Prostate gland (tissue), 2 donors: ENCODE data around the gene KRTAP5-3.

ENCODE experiments used
- POLR2AphosphoS5 ChIP-seq: sonication (generic); formaldehyde crosslinking; IDR thresholded peaks from one replicate; pipeline ENCODE4 v1.6.1; 2017; ENCODE audit warnings: antibody characterized with exemption
- TF ChIP-seq, protein P1 (sequence below), 4 experiments: fragments of 200-600 bp in 2 of 4; fragments of 450-650 bp in 2 of 4; sonication (generic) in 2 of 4; IDR thresholded peaks; 1 replicate in 3 of 4; 2 replicates in 1 of 4; pipeline ENCODE4 v1.5.1; 2016 to 2019; ENCODE audit warnings: antibody characterized with exemption in 4 of 4, mild to moderate bottlenecking in 2 of 4, moderate library complexity in 2 of 4

DNA sequence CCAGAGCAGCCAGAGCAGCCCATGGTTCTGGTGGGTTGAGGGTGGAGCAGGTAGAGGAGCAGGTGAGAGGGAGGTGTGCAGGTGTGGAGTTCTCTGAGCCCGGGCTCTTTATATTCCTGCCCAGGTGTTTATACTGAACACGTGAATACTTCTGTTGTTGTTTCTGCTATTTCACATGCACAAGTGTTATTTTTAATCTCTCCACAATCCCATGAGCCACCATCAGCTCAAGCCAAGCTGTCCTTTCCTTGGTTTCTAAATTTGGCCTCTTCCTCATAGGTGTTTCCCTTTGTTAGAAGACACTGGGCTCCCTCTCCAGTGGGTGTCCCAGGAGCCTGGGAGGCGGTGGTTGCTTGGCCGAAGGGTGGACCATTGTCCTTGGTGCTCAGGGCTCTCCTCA lies at the start of gene KRTAP5-3:
- TF ChIP-seq, protein P1, sequence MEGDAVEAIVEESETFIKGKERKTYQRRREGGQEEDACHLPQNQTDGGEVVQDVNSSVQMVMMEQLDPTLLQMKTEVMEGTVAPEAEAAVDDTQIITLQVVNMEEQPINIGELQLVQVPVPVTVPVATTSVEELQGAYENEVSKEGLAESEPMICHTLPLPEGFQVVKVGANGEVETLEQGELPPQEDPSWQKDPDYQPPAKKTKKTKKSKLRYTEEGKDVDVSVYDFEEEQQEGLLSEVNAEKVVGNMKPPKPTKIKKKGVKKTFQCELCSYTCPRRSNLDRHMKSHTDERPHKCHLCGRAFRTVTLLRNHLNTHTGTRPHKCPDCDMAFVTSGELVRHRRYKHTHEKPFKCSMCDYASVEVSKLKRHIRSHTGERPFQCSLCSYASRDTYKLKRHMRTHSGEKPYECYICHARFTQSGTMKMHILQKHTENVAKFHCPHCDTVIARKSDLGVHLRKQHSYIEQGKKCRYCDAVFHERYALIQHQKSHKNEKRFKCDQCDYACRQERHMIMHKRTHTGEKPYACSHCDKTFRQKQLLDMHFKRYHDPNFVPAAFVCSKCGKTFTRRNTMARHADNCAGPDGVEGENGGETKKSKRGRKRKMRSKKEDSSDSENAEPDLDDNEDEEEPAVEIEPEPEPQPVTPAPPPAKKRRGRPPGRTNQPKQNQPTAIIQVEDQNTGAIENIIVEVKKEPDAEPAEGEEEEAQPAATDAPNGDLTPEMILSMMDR (IDR thresholded peaks at IDR 0.05), result no peak
- no peak for TF ChIP-seq POLR2AphosphoS5
